ENCODE measurements around the gene KPNA6. TPM values are rescaled to one million over a fixed set of nuclear protein-coding genes. Genes with fewer than 3 reads are reported as not detected.

KPNA6 gene
- total and polyA plus RNA-seq, 9 of the 15 experiments (the other 6 are each of a cell fraction or from before 2014, with no cell fraction given), result 20.1 to 54.6 (median 32.2) TPM

- peak; percentile 67; the same call in 1 of the 2 replicates for TF ChIP-seq HBP1 (CRISPR knock-in tag; IDR thresholded peaks at IDR 0.05)
- TF ChIP-seq IRF9 (tag; IDR thresholded peaks at IDR 0.05), result no peak
- no peak for TF ChIP-seq HEY1 (CRISPR knock-in tag; IDR thresholded peaks at IDR 0.05; ENCODE audit: borderline replicate concordance)
- no peak for TF ChIP-seq SLC30A9 (CRISPR knock-in tag; IDR thresholded peaks at IDR 0.05)
- TF ChIP-seq ZBTB2 (IDR thresholded peaks at IDR 0.05), result no peak
- peak; percentile 90 for TF ChIP-seq EGR1 (conservative IDR thresholded peaks at IDR 0.05)
- TF ChIP-seq SAFB (IDR thresholded peaks at IDR 0.05; ENCODE audit: borderline replicate concordance, low read depth, low read length), result no peak
- TF ChIP-seq HDAC1 (IDR thresholded peaks at IDR 0.05), result peak; percentile 73 to 96; a peak in 3 of 4 replicates
- no peak for TF ChIP-seq FOXM1 (IDR thresholded peaks at IDR 0.05; ENCODE audit: low read depth)
- no peak for TF ChIP-seq FOXM1 (CRISPR knock-in tag; IDR thresholded peaks at IDR 0.05; ENCODE audit: low read depth)
- no peak for TF ChIP-seq ZNF668 (CRISPR knock-in tag; IDR thresholded peaks at IDR 0.05)
- TF ChIP-seq ELF1 (tag; IDR thresholded peaks at IDR 0.05), result peak; percentile 99
- peak; percentile 97 for TF ChIP-seq POLR2A (conservative IDR thresholded peaks at IDR 0.05)
- peak; percentile 59; the same call in 1 of the 2 replicates for TF ChIP-seq L3MBTL2 (IDR thresholded peaks at IDR 0.05)
- TF ChIP-seq ZNF280B (CRISPR knock-in tag; IDR thresholded peaks at IDR 0.05), result no peak
- TF ChIP-seq ZNF431 (CRISPR knock-in tag; IDR thresholded peaks at IDR 0.05), result no peak
- peak; percentile 45 for TF ChIP-seq HNRNPLL (IDR thresholded peaks at IDR 0.05; ENCODE audit: low read depth, low read length, poor library complexity, severe bottlenecking)
- no peak for TF ChIP-seq RAD21 (CRISPR knock-in tag; conservative IDR thresholded peaks at IDR 0.05 in 1 of 2, IDR thresholded peaks at IDR 0.05 in 1 of 2)
- TF ChIP-seq SRSF3 (IDR thresholded peaks at IDR 0.05; ENCODE audit: insufficient read depth, low read length), result no peak
- TF ChIP-seq MTA3 (IDR thresholded peaks at IDR 0.05; ENCODE audit: borderline replicate concordance), result peak; percentile 54; the same call in 1 of the 2 replicates
- 0 out of 2 replicates have a peak, but pooled peaks have one; percentile 12 for TF ChIP-seq CBFB (CRISPR knock-in tag; IDR thresholded peaks at IDR 0.05)
- no peak for TF ChIP-seq ZNF354B (CRISPR knock-in tag; IDR thresholded peaks at IDR 0.05)
- no peak for TF ChIP-seq HNRNPK (IDR thresholded peaks at IDR 0.05; ENCODE audit: low read depth, low read length, poor library complexity, severe bottlenecking)
Measured at GRCh38 chr1:32221980-32222755, 114.3 kb downstream of the KPNA6 start, which contains the start of the genes EIF3I and TMEM234 (continued).
